Endothelial cell of umbilical vein (primary cell): ENCODE measurements around the gene CACNA1S. TPM values are rescaled to one million over a fixed set of nuclear protein-coding genes. Genes with fewer than 3 reads are reported as not detected.

Source experiments
- BruUV-seq: library from RNA; stranded (reverse); fragments of 400-500 nt; replicated peaks from 2 replicates; lab custom pipeline; 2021; lab: Mats Ljungman, UMichigan
- CTCF ChIA-PET: fragments of 300-600, 350-600 bp; sonication (Branson Sonifier 250); formaldehyde crosslinking; loops from one replicate; lab custom pipeline; 2021; ENCODE audit warnings: antibody characterized with exemption, inconsistent platforms; lab: Charles Lee
- POLR2A ChIA-PET: fragments of 300-600, 350-600 bp; sonication (Branson Sonifier 250); formaldehyde crosslinking; loops from one replicate; lab custom pipeline; 2021; ENCODE audit warnings: antibody characterized with exemption, inconsistent platforms; lab: Charles Lee
- DNase-seq: peaks from one replicate; pipeline ENCODE4 v3.0.0-alpha.2; 2011; ENCODE audit warnings: low read depth, low spot score
- FAIRE-seq: peaks from 2 replicates; lab custom pipeline; 2011; peaks lifted over from hg19 to GRCh38; lab: Jason Lieb, UNC
- H2AFZ ChIP-seq: 2 replicates; pipeline ENCODE4 v1.6.0; 2012; ENCODE audit warnings: low read depth, low read length, control low read depth, inconsistent platforms
- H3K27ac ChIP-seq: 2 replicates; pipeline ENCODE4 v1.5.1; 2011; ENCODE audit warnings: low read depth, mild to moderate bottlenecking, control low read depth, low read length, moderate library complexity; ENCODE audit not compliant: insufficient read depth
- H3K27me3 ChIP-seq, 2 experiments: 2 replicates each; pipeline versions ENCODE4 v1.6.0 to v1.6.1; 2011; ENCODE audit warnings: low read length in 2 of 2, mixed read lengths in 1 of 2; ENCODE audit not compliant: control insufficient read depth in 2 of 2, insufficient read depth in 2 of 2
- H3K36me3 ChIP-seq, 2 experiments: 2 replicates in 1 of 2; 3 replicates in 1 of 2; pipeline ENCODE4 v1.5.1; 2011; ENCODE audit warnings: low read length in 2 of 2, mild to moderate bottlenecking in 1 of 2, moderate library complexity in 1 of 2; ENCODE audit not compliant: control insufficient read depth in 2 of 2, insufficient read depth in 2 of 2; ENCODE audit errors: extremely low read depth in 1 of 2
- H3K4me1 ChIP-seq: 3 replicates; pipeline ENCODE4 v1.5.1; 2011; ENCODE audit warnings: mild to moderate bottlenecking, low read length; ENCODE audit not compliant: control insufficient read depth, insufficient read depth; ENCODE audit errors: extremely low read depth
- H3K4me2 ChIP-seq: 2 replicates; pipeline ENCODE4 v1.6.1; 2011; ENCODE audit warnings: low read length, control low read depth, mixed read lengths; ENCODE audit not compliant: insufficient read depth
- H3K4me3 ChIP-seq, 3 experiments: fragments of 200-600 bp in 1 of 3; sonication (generic), shearing (Covaris generic) in 1 of 3; replicated peaks in 1 of 3; 2 replicates each; pipeline ENCODE4 v1.5.1; 2011 to 2016; ENCODE audit warnings: control low read depth in 3 of 3, low read length in 3 of 3, mild to moderate bottlenecking in 2 of 3, inconsistent platforms in 1 of 3, low read depth in 1 of 3, moderate library complexity in 1 of 3; ENCODE audit not compliant: insufficient read depth in 1 of 3
- H3K79me2 ChIP-seq: 2 replicates; pipeline ENCODE4 v1.6.0; 2012; ENCODE audit warnings: low read length, inconsistent platforms; ENCODE audit not compliant: control insufficient read depth, insufficient read depth
- H3K9ac ChIP-seq: replicated peaks from 2 replicates; pipeline ENCODE3; 2011; ENCODE audit warnings: low read length, control low read depth; ENCODE audit not compliant: insufficient read depth; ENCODE audit errors: extremely low read depth
- H3K9me1 ChIP-seq: replicated peaks from 3 replicates; pipeline ENCODE4 v1.6.0; 2011; ENCODE audit warnings: mild to moderate bottlenecking, low read length; ENCODE audit not compliant: control insufficient read depth, insufficient read depth; ENCODE audit errors: extremely low read depth
- H3K9me3 ChIP-seq: replicated peaks from 2 replicates; pipeline ENCODE4 v1.5.1; 2012; ENCODE audit warnings: low read length, inconsistent platforms; ENCODE audit not compliant: control insufficient read depth, insufficient read depth
- H4K20me1 ChIP-seq: replicated peaks from 2 replicates; pipeline ENCODE3; 2011; ENCODE audit warnings: mild to moderate bottlenecking, low read length; ENCODE audit not compliant: control insufficient read depth, insufficient read depth; ENCODE audit errors: extremely low read depth
- EZH2 ChIP-seq: IDR thresholded peaks from 2 replicates; pipeline ENCODE4 v1.6.1; 2012; ENCODE audit warnings: borderline replicate concordance, low read depth, mild to moderate bottlenecking, moderate library complexity, low read length, inconsistent platforms; ENCODE audit not compliant: severe bottlenecking
- FOS ChIP-seq: IDR thresholded peaks from 2 replicates; pipeline ENCODE4 v1.6.1; 2011; ENCODE audit warnings: mild to moderate bottlenecking, low read length, moderate library complexity, borderline replicate concordance; ENCODE audit not compliant: insufficient read depth
- GATA2 ChIP-seq: IDR thresholded peaks from 2 replicates; pipeline ENCODE4 v1.7.0; 2011; ENCODE audit warnings: low read depth, mild to moderate bottlenecking, moderate library complexity, mixed read lengths, low read length; ENCODE audit not compliant: insufficient read length, insufficient read depth
- JUN ChIP-seq: IDR thresholded peaks from 2 replicates; pipeline ENCODE4 v1.6.1; 2011; ENCODE audit warnings: borderline replicate concordance, low read depth; ENCODE audit not compliant: insufficient read length, insufficient read depth
- MYC ChIP-seq: IDR thresholded peaks from one replicate; pipeline ENCODE4 v1.6.1; 2011; ENCODE audit warnings: mild to moderate bottlenecking, low read depth, low read length
- POLR2A ChIP-seq: IDR thresholded peaks from 2 replicates; pipeline ENCODE4 v1.6.1; 2012; ENCODE audit warnings: low read depth, mild to moderate bottlenecking, control low read depth, low read length
- POLR2AphosphoS5 ChIP-seq: IDR thresholded peaks from 2 replicates; pipeline ENCODE4 v1.6.1; 2012; ENCODE audit warnings: low read depth, mild to moderate bottlenecking, control low read depth, low read length, moderate library complexity; ENCODE audit not compliant: insufficient read depth
- dilution Hi-C: fragments of 300-500 bp; cut with MboI; formaldehyde crosslinking; loops from one replicate; pipeline ENCODE4 v1.15.0; 2019; ENCODE audit warnings: low sequenced_read_pairs; ENCODE audit not compliant: extremely low pct_ligation_motif_present
- intact Hi-C: fragments of 100-400 bp; cut with micrococcal nuclease; formaldehyde crosslinking; loops from one replicate; pipeline ENCODE4 v1.10.0; 2022
- polyA plus RNA-seq, 4 experiments: library from polyadenylated mRNA; depleted of rRNA in 3 of 4; stranded (reverse) in 3 of 4; unstranded in 1 of 4; fragments of >200 nt; gene quantifications; 2 replicates each; pipeline versions ENCODE4 v1.2.1 to v1.2.3, GENCODE V29; 2011 to 2012; ENCODE audit warnings: missing spikeins in 1 of 4
- total RNA-seq: library from RNA; stranded (reverse); gene quantifications from 2 replicates; pipeline ENCODE4 v1.2.3, GENCODE V29; 2021
- TF ChIP-seq, protein P1 (sequence below): IDR thresholded peaks from 2 replicates; pipeline ENCODE4 v1.6.1; 2011; ENCODE audit not compliant: insufficient read depth, insufficient read length
- TF ChIP-seq, protein P2 (sequence below), 2 donors: IDR thresholded peaks; 1 replicate in 1 of 2; 2 replicates in 1 of 2; pipeline ENCODE4 v1.5.1; 2011; ENCODE audit warnings: low read length in 2 of 2, mild to moderate bottlenecking in 2 of 2, moderate library complexity in 2 of 2, control low read depth in 1 of 2, inconsistent platforms in 1 of 2, low read depth in 1 of 2; ENCODE audit not compliant: insufficient read depth in 1 of 2; ENCODE audit errors: extremely low read depth in 1 of 2

CACNA1S gene
- total and polyA plus RNA-seq, 2 donors (not counting 3 experiments of a cell fraction or from before 2014, with no cell fraction given) = not detected

DNA sequence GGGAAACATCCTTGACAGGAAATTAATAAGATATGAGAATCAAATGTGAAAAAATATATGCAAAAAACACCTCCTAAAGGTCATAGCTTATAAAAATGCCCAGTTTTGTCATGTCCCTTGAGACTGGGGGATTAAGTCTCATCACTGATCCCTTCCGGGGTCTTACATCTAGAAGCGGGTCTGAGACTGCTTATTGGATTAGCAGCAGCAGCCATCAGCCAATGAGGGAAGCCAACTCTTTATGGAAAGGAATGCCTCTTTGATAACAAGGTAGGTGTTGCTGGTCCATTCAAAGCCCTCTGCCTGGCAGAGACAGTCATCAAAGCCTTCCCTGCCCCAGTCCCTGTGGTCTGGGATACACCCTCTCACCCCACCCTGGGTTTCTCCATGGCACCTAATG, 3.9 kb upstream of the CACNA1S start:
- Histone ChIP-seq H3K4me2 (no peak overlapping the region), H3K79me2 (no peaks in the 10 kb centered on the region), H4K20me1 (no peaks in the 10 kb centered on the region), H3K27ac (no peak overlapping the region), H3K9me3 (no peaks in the 10 kb centered on the region), H2AFZ (no peak overlapping the region), H3K9me1 (no peaks in the 10 kb centered on the region), H3K36me3 (no peaks in the 10 kb centered on the region), H3K9ac (no peak overlapping the region), H3K4me3 (no peak overlapping the region), H3K4me1 (no peaks in the 10 kb centered on the region), H3K27me3 (peaks cover 28 to 55% of the 10 kb centered on the region in 2 experiments)
- no peak for DNase-seq
- ChIA-PET CTCF (interaction anchor here (0.7 to 3.7 kb wide), 9 partner anchors 9 to 557 kb away, joined by 3 to 54 read pairs (median 3); no protein-coding TSS in a partner anchor), POLR2A (no interaction called here)
- intact Hi-C loops = loop anchor here (10.0 kb wide), 1 partner anchor 561 kb away; no protein-coding TSS in a partner anchor
- dilution Hi-C loops = no loop called here
- BruUV-seq = no TSS peak
- TF ChIP-seq POLR2AphosphoS5 (no peak), MYC (no peak), GATA2 (no peak), FOS (no peak), JUN (no peak), EZH2 (no peak), POLR2A (no peak)
- TF ChIP-seq, protein P1, sequence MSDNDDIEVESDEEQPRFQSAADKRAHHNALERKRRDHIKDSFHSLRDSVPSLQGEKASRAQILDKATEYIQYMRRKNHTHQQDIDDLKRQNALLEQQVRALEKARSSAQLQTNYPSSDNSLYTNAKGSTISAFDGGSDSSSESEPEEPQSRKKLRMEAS = no peak
- TF ChIP-seq, protein P2, sequence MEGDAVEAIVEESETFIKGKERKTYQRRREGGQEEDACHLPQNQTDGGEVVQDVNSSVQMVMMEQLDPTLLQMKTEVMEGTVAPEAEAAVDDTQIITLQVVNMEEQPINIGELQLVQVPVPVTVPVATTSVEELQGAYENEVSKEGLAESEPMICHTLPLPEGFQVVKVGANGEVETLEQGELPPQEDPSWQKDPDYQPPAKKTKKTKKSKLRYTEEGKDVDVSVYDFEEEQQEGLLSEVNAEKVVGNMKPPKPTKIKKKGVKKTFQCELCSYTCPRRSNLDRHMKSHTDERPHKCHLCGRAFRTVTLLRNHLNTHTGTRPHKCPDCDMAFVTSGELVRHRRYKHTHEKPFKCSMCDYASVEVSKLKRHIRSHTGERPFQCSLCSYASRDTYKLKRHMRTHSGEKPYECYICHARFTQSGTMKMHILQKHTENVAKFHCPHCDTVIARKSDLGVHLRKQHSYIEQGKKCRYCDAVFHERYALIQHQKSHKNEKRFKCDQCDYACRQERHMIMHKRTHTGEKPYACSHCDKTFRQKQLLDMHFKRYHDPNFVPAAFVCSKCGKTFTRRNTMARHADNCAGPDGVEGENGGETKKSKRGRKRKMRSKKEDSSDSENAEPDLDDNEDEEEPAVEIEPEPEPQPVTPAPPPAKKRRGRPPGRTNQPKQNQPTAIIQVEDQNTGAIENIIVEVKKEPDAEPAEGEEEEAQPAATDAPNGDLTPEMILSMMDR (IDR thresholded peaks at IDR 0.05; ENCODE audit: extremely low read depth in 1 of 2, insufficient read depth in 1 of 2, low read depth in 1 of 2, low read length in 2 of 2) = no peak
- FAIRE-seq = no peak
